ENCODE data around the gene TMBIM1. TPM values are rescaled to one million over a fixed set of nuclear protein-coding genes. Genes with fewer than 3 reads are reported as not detected.
"Not testable (repeated sequence)": the region's sequence is repeated elsewhere in the genome, so short reads cannot be mapped to it uniquely, and the experiment has no call there.

TMBIM1 gene
- total RNA-seq, 2 experiments from 2014 or later: 51.1 to 54.0 TPM

GRCh38 chr2:218315397-218315796, 23.1 kb upstream of the TMBIM1 start:
- Mint-ChIP-seq H3K27me3 (no peaks in the 10 kb centered on the region), H3K4me3 (no peak overlapping the region), H3K9me3 (ENCODE audit: low read depth) (no peaks in the 10 kb centered on the region), H3K4me1 (peaks cover 33% of the 10 kb centered on the region), H3K36me3 (ENCODE audit: low read depth) (peaks cover 3% of the 10 kb centered on the region), H3K27ac (no peak overlapping the region)
- DNase-seq (no peak), ATAC-seq (no peak)
- ChIA-PET POLR2A (no interaction called here), CTCF (interaction anchor here (0.9 to 2.9 kb wide), 3 partner anchors 11 to 74 kb away, joined by 3 to 12 read pairs (median 6); no protein-coding TSS in a partner anchor)
- intact Hi-C loops (cut with DNase I, micrococcal nuclease): no loop called here

DNA sequence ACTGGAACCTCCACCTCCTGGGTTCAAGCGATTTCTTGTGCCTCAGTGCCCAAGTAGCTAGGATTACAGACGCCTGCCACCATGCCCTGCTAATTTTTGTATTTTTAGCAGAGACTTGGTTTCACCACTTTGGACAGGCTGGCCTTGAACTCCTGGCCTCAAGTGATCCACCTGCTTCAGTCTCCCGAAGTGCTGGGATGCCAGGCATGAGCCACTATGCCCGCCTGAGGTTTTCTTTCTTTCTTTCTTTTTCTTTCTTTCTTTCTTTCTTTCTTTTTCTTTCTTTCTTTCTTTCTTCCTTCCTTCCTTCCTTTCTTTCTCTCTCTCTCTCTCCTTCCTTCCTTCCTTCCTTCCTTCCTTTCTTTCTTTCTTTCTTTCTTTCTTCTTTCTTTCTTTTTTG, 22.5 kb upstream of the TMBIM1 start:
- ATAC-seq; H3K27me3 Mint-ChIP-seq; POLR2A ChIA-PET; H3K36me3 Mint-ChIP-seq (ENCODE audit: low read depth); DNase-seq; intact Hi-C loops (cut with DNase I, micrococcal nuclease); H3K27ac Mint-ChIP-seq; H3K9me3 Mint-ChIP-seq (ENCODE audit: low read depth); H3K4me3 Mint-ChIP-seq: not testable (repeated sequence)
- CTCF ChIA-PET: interaction anchor here (2.9 kb wide), 1 partner anchor 12 kb away, joined by 12 read pairs; no protein-coding TSS in a partner anchor
- peaks cover 31% of the 10 kb centered on the region for H3K4me1 Mint-ChIP-seq

DNA sequence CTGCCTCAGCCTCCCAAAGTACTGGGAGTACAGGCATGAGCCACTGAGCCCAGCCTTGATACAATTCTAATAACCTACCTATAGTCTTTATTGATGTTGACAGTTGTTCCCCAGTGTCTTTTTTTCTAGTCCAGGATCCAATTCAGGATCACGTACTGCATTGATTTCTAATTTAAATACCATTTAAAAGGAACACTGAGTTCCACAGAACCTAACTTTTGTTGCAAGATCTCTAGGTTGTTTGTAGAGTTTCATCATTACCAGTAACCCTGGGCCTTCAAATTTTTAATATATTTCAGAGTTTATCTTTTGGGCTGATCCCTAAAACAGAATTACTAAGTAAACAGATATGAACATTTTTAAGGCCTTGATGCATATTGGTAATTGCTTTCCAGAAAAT, 21.1 kb upstream of the TMBIM1 start:
- no peak for DNase-seq
- intact Hi-C loops (cut with DNase I, micrococcal nuclease): no loop called here
- Mint-ChIP-seq H3K4me3 (no peak overlapping the region), H3K9me3 (ENCODE audit: low read depth) (no peaks in the 10 kb centered on the region), H3K27ac (no peak overlapping the region), H3K4me1 (peaks cover 30% of the 10 kb centered on the region), H3K36me3 (ENCODE audit: low read depth) (peaks cover 3% of the 10 kb centered on the region), H3K27me3 (peaks cover 2% of the 10 kb centered on the region)
- CTCF ChIA-PET: no interaction called here
- POLR2A ChIA-PET: no interaction called here
- no peak for ATAC-seq

- Mint-ChIP-seq H3K36me3 (ENCODE audit: low read depth) (peaks cover 3% of the 10 kb centered on the region), H3K27ac (no peak overlapping the region), H3K4me3 (no peak overlapping the region), H3K27me3 (peaks cover 2% of the 10 kb centered on the region), H3K4me1 (peaks cover 26% of the 10 kb centered on the region), H3K9me3 (ENCODE audit: low read depth) (no peaks in the 10 kb centered on the region)
- no peak for ATAC-seq
- no peak for DNase-seq
- POLR2A ChIA-PET: no interaction called here
- CTCF ChIA-PET: interaction anchor here (0.6 to 1.0 kb wide), 3 partner anchors 12 to 546 kb away, joined by 3 read pairs; no protein-coding TSS in a partner anchor
- intact Hi-C loops (cut with DNase I, micrococcal nuclease): no loop called here
These were observed 20.0 kb upstream of the TMBIM1 start for GRCh38 chr2:218312267-218312756.

DNA sequence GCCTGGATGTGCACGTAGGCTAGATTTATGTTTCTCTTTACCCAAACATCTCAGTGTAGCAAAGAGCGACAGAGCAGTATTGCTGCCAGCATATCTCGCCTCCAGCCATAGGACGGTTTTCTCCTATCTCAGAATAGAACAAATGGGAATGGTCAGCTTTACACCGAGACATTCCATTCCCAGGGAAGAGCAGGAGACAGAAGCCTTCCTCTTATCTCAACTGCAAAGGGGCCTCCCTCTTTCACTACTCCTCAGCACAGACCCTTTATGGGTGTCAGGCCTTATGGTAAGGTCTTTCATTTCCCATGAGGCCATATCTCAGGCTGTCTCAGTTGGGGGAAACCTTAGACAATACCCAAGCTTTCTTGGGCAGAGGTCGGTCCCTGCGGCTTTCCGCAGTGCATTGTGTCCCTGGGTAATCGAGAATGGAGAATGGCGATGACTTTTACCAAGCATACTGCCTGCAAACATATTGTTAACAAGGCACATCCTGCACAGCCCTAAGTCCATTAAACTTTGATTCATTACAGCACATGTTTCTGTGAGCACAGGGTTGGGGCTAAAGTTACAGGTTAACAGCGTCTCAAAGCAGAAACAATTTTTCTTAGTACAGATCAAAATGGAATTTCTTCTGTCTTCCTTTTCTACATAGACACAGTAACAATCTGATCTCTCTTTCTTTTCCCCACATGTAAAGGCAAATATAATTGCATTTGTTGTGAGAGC, 19.4 kb upstream of the TMBIM1 start:
- H3K9me3 Mint-ChIP-seq (ENCODE audit: low read depth); DNase-seq; H3K36me3 Mint-ChIP-seq (ENCODE audit: low read depth); H3K27me3 Mint-ChIP-seq; H3K27ac Mint-ChIP-seq; intact Hi-C loops (cut with DNase I, micrococcal nuclease); ATAC-seq; H3K4me3 Mint-ChIP-seq; POLR2A ChIA-PET: not testable (repeated sequence)
- CTCF ChIA-PET: interaction anchor here (0.6 to 1.0 kb wide), 3 partner anchors 12 to 479 kb away, joined by 3 read pairs; no protein-coding TSS in a partner anchor
- H3K4me1 Mint-ChIP-seq: peaks cover 19% of the 10 kb centered on the region

- intact Hi-C loops (cut with DNase I, micrococcal nuclease): no loop called here
- Mint-ChIP-seq H3K27me3 (peaks cover 2% of the 10 kb centered on the region), H3K36me3 (ENCODE audit: low read depth) (no peaks in the 10 kb centered on the region), H3K27ac (no peak overlapping the region), H3K9me3 (ENCODE audit: low read depth) (no peaks in the 10 kb centered on the region), H3K4me1 (peaks cover 12% of the 10 kb centered on the region), H3K4me3 (no peak overlapping the region)
- POLR2A ChIA-PET: no interaction called here
- no peak for ATAC-seq
- CTCF ChIA-PET: interaction anchor here (0.6 kb wide), 1 partner anchor 479 kb away, joined by 3 read pairs; no protein-coding TSS in a partner anchor
- no peak for DNase-seq
These were observed 18.7 kb upstream of the TMBIM1 start for GRCh38 chr2:218310853-218311540.

DNA sequence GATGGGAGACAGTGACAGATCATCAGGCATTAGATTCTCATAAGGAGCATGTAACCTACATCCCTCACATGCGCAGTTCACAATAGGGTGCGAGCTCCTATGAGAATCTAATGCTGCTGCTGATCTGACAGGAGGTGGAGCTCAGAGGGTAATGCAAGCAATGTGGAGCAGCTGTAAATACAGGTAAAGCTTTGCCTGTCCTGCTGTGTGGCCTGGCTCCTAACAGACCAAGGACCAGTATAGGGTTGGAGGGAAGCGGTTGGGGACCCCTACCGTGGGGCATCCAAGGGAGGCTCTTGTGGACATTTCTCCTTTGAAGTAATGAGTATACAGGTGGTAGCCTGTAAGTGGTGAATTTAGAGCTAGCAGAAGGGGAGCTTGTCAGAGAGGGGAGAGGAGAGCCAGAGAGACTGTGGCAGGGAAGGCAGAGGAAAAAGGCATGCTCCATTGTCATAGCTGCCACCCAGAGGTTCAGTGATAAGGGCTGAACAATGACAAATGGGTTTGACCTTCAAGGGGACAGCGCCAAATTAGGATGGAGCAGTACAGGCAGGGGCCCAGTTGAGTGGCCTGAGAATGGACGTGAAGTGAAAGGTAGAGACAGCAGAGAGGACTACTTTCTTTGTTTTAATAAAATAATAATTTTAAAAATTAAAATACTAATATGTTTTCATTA, 15.2 kb upstream of the TMBIM1 start:
- Mint-ChIP-seq H3K27ac (no peak overlapping the region), H3K4me1 (peaks cover 6% of the 10 kb centered on the region), H3K36me3 (ENCODE audit: low read depth) (no peaks in the 10 kb centered on the region), H3K9me3 (ENCODE audit: low read depth) (no peaks in the 10 kb centered on the region), H3K27me3 (peaks cover 2% of the 10 kb centered on the region), H3K4me3 (no peak overlapping the region)
- ChIA-PET POLR2A (no interaction called here), CTCF (interaction anchor here (0.6 to 1.6 kb wide), 7 partner anchors 9 to 364 kb away, joined by 3 to 6 read pairs (median 3); no protein-coding TSS in a partner anchor)
- ATAC-seq (no peak), DNase-seq (no peak)
- intact Hi-C loops (cut with DNase I, micrococcal nuclease): no loop called here

GRCh38 chr2:218306184-218306920, 14.0 kb upstream of the TMBIM1 start:
- CTCF ChIA-PET: interaction anchor here (0.6 to 1.4 kb wide), 3 partner anchors 10 to 50 kb away, joined by 3 read pairs; no protein-coding TSS in a partner anchor

GRCh38 chr2:218305383-218305782, 13.1 kb upstream of the TMBIM1 start:
- Mint-ChIP-seq H3K4me1 (peaks cover 12% of the 10 kb centered on the region), H3K27ac (no peak overlapping the region), H3K27me3 (peaks cover 2% of the 10 kb centered on the region), H3K4me3 (no peak overlapping the region), H3K9me3 (ENCODE audit: low read depth) (no peaks in the 10 kb centered on the region), H3K36me3 (ENCODE audit: low read depth) (no peaks in the 10 kb centered on the region)
- ChIA-PET POLR2A (no interaction called here), CTCF (interaction anchor here (1.7 kb wide), 1 partner anchor 15 kb away, joined by 7 read pairs; no protein-coding TSS in a partner anchor)
- ATAC-seq: no peak
- DNase-seq: no peak
- intact Hi-C loops (cut with DNase I, micrococcal nuclease): no loop called here

More at GRCh38 chr2:218306184-218306920, 14.0 kb upstream of the TMBIM1 start:
- POLR2A ChIA-PET: interaction anchor here (0.5 kb wide), 1 partner anchor 150 kb away, joined by 3 read pairs; no protein-coding TSS in a partner anchor
- intact Hi-C loops (cut with DNase I, micrococcal nuclease): no loop called here
- Mint-ChIP-seq H3K4me3 (no peak overlapping the region), H3K27me3 (peaks cover 2% of the 10 kb centered on the region), H3K4me1 (peaks cover 9% of the 10 kb centered on the region), H3K9me3 (ENCODE audit: low read depth) (no peaks in the 10 kb centered on the region), H3K27ac (no peak overlapping the region), H3K36me3 (ENCODE audit: low read depth) (no peaks in the 10 kb centered on the region)
- DNase-seq (no peak), ATAC-seq (no peak)

DNA sequence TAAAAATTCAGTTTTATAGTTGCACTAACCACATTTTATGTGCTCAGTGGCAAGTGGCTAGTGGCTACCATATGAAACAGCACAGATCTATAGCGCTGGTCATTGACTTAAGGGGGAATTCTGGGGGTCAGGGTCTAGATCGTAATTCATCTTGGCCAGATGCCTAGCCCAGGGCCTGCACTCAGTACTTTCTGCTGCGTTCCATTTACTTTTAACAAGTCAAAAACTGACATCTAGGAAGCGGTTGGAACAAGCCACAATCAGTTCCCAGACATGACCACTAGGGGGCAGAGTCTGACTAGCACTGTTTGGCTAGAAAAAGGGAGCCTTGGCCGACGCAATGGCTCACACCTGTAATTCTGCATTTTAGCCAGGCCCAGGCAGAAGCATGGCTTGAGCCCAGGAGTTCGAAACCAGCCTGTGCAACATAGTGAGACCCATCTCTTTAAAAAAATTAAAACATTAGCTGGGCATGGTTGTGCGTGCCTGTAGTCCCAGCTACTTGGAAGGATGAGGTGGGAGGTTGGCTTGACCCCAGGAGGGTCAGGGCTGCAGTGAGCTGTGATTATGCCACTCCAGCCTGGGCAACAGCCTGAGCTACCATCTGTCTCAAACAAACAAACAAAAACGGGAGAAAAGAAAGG, 9.0 kb upstream of the TMBIM1 start:
- ChIA-PET CTCF (interaction anchor here (0.6 to 5.5 kb wide), 18 partner anchors 11 to 164 kb away, joined by 3 to 64 read pairs (median 5); partner anchors contain the start of gene CATIP), POLR2A (no interaction called here)

More for the DNA sequence above, 9.0 kb upstream of the TMBIM1 start:
- Mint-ChIP-seq H3K9me3 (ENCODE audit: low read depth) (no peaks in the 10 kb centered on the region), H3K4me1 (peaks cover 7% of the 10 kb centered on the region), H3K27me3 (no peaks in the 10 kb centered on the region), H3K4me3 (no peak overlapping the region), H3K36me3 (ENCODE audit: low read depth) (no peaks in the 10 kb centered on the region), H3K27ac (no peak overlapping the region)
- ATAC-seq: peak; percentile 95
- intact Hi-C loops (cut with DNase I, micrococcal nuclease): loop anchor here (1.0 kb wide), 6 partner anchors 9 to 546 kb away; partner anchors contain the start of genes CATIP (in 2 of the 2) and TMBIM1 (in 1 of the 2)
- DNase-seq: peak; percentile 93

All from activated CD4-positive, alpha-beta T cell treated with anti-CD3 and anti-CD28 coated beads for 36 hours (primary cell).